NCI-H2081 treated with DMSO at 0.1 percent for 48 hours (cell line): ENCODE results near the gene NME2.
A peak's percentile ranks its signal among the peaks of the same experiment; 100 is the strongest.
"Not testable (repeated sequence)": the region's sequence is repeated elsewhere in the genome, so short reads cannot be mapped to it uniquely, and the experiment has no call there.

ENCODE experiments used
- DNase-seq: peaks from one replicate; lab custom pipeline; 2025; lab: John Stamatoyannopoulos, UW

Gene NME2

GRCh38 chr17:51153210-51154072 is 12.8 kb upstream of the NME2 start, which contains the start of gene NME1:
NME1 (plus strand) TSS chr17:51153559; CDS start chr17:51155655, 2,096 bp downstream.
- peak; percentile 100 for DNase-seq

GRCh38 chr17:51154176-51154575 is 12.0 kb upstream of the NME2 start:
- DNase-seq: no peak

GRCh38 chr17:51155416-51155815 is 10.8 kb upstream of the NME2 start:
- no peak for DNase-seq

- no peak for DNase-seq
These were observed 6.6 kb upstream of the NME2 start for GRCh38 chr17:51159604-51160003.

DNA sequence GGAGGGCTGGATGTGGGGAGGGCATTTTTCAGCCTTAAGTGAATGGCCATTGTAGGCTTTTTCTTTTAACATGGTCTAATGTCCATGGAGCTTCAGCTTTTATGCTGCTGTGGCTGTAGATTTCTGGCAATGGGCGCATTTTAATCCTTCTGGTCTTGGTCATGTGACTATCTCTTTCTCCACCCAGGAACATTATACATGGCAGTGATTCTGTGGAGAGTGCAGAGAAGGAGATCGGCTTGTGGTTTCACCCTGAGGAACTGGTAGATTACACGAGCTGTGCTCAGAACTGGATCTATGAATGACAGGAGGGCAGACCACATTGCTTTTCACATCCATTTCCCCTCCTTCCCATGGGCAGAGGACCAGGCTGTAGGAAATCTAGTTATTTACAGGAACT is 4.7 kb upstream of the NME2 start:
- DNase-seq: no peak

GRCh38 chr17:51164911-51165679 is 1.1 kb upstream of the NME2 start:
- DNase-seq: no peak

- DNase-seq: no peak
These were observed 472 bp upstream of the NME2 start for GRCh38 chr17:51165680-51166197.

GRCh38 chr17:51166987-51167931 is 1.0 kb downstream of the NME2 start:
- no peak for DNase-seq

- DNase-seq: no peak
These were observed 3.1 kb downstream of the NME2 start for GRCh38 chr17:51169340-51169739.

- DNase-seq: no peak
These were observed 4.5 kb downstream of the NME2 start for GRCh38 chr17:51170736-51171135.

DNA sequence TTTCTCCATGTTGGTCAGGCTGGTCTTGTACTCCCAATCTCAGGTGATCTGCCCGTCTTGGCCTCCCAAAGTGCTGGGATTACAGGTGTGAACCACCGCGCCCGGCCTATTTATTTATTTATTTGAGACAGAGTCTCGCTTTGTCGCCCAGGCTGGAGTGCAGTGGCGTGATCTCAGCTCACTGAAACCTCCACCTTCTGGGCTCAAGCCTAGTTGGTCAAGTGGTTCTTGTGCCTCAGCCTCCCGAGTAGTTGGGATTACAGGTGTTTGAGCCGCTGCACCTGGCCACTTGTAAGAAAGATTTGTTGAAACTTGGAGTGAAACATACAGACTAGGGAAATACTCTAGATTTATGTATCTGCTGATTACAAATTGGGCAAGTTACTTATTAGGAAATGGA is 5.8 kb downstream of the NME2 start:
- DNase-seq: not testable (repeated sequence)

DNA sequence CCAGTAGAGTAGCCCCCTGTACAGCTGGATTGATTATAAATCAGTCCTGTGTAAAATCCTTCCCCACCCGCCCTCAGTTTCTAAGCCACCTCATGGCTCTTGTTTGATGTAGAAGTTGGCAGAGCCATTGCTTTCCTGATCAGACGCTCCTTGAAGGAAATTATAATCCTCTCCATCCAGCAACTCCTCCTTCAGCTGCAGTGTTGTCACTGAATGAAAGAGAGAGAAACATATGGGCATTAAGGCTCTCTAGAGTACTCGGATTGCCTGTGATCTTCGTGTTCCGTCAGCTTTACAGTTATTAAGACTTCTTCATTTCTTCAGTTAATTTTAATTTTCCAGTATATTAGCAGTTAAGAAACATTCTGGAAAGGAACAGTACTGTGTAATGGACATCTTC is 14.3 kb downstream of the NME2 start:
- DNase-seq: no peak

- DNase-seq: no peak
These were observed 17.9 kb downstream of the NME2 start for GRCh38 chr17:51184124-51184523.

DNA sequence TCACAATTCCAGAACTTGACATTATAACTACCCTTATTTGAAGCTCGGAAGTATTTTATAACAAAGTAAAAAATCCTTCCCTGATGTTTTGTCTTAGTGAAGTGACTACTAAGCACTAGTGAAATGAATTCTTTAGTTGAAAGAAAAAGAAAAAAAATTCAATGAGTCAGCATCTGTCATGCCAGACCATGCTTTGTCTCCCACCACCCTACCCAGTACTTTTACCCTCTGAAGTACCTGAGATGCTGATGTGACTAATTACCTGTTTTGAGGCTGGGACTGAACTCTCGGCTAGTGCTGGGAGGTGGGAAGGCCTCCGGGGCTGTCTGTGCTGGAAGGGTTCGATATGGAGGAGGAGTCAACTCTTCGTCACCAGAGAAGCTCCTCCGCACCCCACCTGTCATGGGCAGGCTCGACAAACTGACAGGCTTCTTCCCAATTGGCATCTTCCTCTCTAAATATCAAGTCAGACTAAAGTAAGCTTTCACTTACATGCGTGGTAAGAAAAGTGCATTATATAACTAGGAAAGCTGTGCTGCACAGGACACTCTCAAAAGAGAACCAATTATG is 19.6 kb downstream of the NME2 start:
- DNase-seq: no peak

GRCh38 chr17:51188271-51188833 is 22.1 kb downstream of the NME2 start:
- no peak for DNase-seq

- no peak for DNase-seq
These were observed 23.0 kb downstream of the NME2 start for GRCh38 chr17:51189162-51189561.

GRCh38 chr17:51189628-51190027 is 23.4 kb downstream of the NME2 start:
- no peak for DNase-seq

- DNase-seq: no peak
These were observed 25.7 kb downstream of the NME2 start for GRCh38 chr17:51191895-51192294.

GRCh38 chr17:51197754-51198153 is 31.5 kb downstream of the NME2 start:
- no peak for DNase-seq

DNA sequence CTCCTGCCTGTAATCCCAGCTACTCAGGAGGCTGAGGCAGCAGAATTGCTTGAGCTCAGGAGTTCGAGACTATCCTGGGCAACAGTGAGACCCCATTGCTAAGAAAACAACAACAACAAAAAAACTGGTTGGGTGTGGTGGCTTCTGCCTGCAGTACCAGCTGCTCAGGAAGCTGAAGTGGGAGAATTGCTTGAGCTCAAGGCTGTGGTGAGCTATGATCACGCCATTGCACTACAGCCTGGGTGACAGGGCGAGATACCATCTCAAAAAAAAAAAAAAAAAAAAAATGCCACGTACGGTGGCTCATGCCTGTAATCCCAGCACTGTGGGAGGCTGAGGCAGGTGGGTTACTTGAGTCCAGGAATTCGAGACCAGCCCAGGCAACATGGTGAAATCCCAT is 34.1 kb downstream of the NME2 start:
- no peak for DNase-seq

DNA sequence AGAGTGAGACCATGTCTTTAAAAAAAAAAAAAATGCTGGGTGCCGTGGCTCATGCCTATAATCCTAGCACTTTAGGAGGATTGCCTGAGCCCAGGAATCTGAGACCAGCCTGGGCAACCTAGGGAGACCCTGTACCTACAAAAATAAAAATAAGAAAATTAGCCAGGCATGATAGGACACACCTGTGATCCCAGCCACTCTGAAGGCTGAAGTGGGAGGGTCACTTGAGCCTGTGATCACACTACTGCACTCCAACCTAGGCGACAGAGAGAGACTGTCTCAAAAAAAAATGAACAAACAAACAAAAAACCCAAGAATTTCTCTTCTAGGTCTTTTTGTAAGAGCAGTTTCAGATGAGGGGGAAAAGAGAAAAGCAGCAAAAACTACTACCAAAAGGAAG is 34.6 kb downstream of the NME2 start:
- no peak for DNase-seq
